Activated CD4-positive, alpha-beta T cell treated with anti-CD3 and anti-CD28 coated beads, Interleukin-2, amount 10 ng/mL, durations not matched to agents 7 days and 5 days (primary cell): Measurements from ENCODE around the gene RFXAP. TPM values are rescaled to one million over a fixed set of nuclear protein-coding genes. Genes with fewer than 3 reads are reported as not detected.

Experiments
- CTCF ChIA-PET: fragments of 350-600 bp; sonication (Branson Sonifier 250); formaldehyde crosslinking; loops from one replicate; lab custom pipeline; 2021; ENCODE audit warnings: antibody characterized with exemption; lab: Charles Lee
- POLR2A ChIA-PET: fragments of 350-600 bp; sonication (Branson Sonifier 250); formaldehyde crosslinking; loops from one replicate; lab custom pipeline; 2021; ENCODE audit warnings: antibody characterized with exemption; lab: Charles Lee
- DNase-seq: peaks from one replicate; pipeline ENCODE4 v3.0.0-alpha.2; 2020
- H3K27ac Mint-ChIP-seq: one replicate; pipeline ENCODE4 v1.8.0; 2021; ENCODE audit warnings: mild to moderate bottlenecking, moderate library complexity, mixed read lengths
- H3K27me3 Mint-ChIP-seq: one replicate; pipeline ENCODE4 v1.8.0; 2021; ENCODE audit warnings: mixed read lengths
- H3K36me3 Mint-ChIP-seq: one replicate; pipeline ENCODE4 v1.8.0; 2021; ENCODE audit warnings: low read depth, mixed read lengths
- H3K4me1 Mint-ChIP-seq: one replicate; pipeline ENCODE4 v1.8.0; 2021; ENCODE audit warnings: mixed read lengths
- H3K4me3 Mint-ChIP-seq: one replicate; pipeline ENCODE4 v1.8.0; 2021; ENCODE audit warnings: mild to moderate bottlenecking, moderate library complexity, mixed read lengths
- H3K9me3 Mint-ChIP-seq: one replicate; pipeline ENCODE4 v1.8.0; 2021; ENCODE audit warnings: mixed read lengths
- total RNA-seq, 2 experiments: library from RNA; stranded (reverse); gene quantifications; one replicate each; pipeline ENCODE4 v1.2.3, GENCODE V29; 2021

RFXAP gene
- total RNA-seq, 2 experiments from 2014 or later = 13.8 to 16.7 TPM

DNA sequence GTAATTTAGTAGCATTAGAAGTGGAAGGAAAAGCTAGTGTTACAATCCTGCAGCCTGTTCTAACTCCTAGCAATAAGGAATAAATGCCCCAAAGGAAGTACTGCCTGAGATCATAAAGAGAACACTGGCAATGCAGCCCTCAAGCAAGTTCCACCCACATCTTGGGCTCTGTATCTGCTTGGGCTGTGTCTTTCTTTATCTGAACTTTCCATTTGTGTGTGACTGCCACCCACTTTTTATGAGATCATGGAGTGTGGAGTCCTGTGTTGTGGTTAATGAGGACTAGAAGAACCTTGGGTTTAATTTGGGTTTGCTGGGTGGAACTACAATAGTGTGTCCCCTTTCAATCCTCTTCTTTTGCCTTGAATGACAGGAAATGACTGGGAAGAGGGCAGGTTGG is 38.2 kb downstream of the RFXAP start:
- DNase-seq = no peak
- Mint-ChIP-seq H3K36me3 (no peaks in the 10 kb centered on the region), H3K27me3 (peaks cover 12% of the 10 kb centered on the region), H3K4me1 (peaks cover 5% of the 10 kb centered on the region), H3K4me3 (no peak overlapping the region), H3K27ac (no peak overlapping the region), H3K9me3 (no peaks in the 10 kb centered on the region)
- CTCF ChIA-PET = no interaction called here
- POLR2A ChIA-PET = no interaction called here

DNA sequence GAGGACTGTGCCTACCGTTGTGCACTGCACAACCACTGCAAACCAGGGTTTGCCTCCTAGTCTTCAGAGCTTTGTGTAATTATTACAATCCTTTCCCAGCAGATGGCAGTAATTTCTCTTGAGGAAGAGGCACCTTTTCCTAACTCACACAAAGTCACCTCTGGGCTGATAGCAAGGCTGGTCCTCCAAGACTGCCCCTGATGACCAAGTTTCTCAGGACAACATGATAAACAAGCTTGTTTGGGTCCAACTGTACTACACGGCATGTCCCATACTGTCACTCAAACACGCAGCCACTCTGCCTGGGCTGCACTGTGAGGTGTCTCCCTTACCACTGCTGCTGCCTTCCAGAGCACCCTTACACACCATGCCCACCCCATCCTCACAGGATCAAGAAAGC is 39.3 kb downstream of the RFXAP start:
- CTCF ChIA-PET = interaction anchor here (1.0 to 1.4 kb wide), 4 partner anchors 13 to 125 kb away, joined by 3 to 5 read pairs (median 4); no protein-coding TSS in a partner anchor
- Mint-ChIP-seq H3K36me3 (no peaks in the 10 kb centered on the region), H3K27ac (no peak overlapping the region), H3K27me3 (peaks cover 11% of the 10 kb centered on the region), H3K4me3 (no peak overlapping the region), H3K4me1 (peaks cover 12% of the 10 kb centered on the region), H3K9me3 (no peaks in the 10 kb centered on the region)
- no peak for DNase-seq
- POLR2A ChIA-PET = no interaction called here

DNA sequence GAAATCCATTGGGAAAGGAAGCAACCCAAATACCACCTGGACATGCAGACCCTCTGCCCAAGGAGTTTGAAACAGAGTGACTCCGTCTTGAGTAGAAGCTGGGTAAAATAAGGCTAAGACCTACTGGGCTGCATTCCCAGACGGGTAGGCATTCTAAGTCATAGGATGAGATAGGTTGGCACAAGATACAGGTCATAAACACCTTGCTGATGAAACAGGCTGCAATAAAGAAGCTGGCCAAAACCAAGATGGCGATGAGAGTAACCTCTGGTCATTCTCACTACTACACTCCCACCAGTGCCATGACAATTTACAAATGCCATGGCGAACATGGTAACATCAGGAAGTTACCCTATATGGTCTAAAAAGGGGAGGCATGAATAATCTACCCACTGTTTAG is 40.2 kb downstream of the RFXAP start:
- H3K36me3 Mint-ChIP-seq = no peaks in the 10 kb centered on the region
- ChIA-PET POLR2A (no interaction called here), CTCF (interaction anchor here (1.0 to 1.4 kb wide), 3 partner anchors 12 to 124 kb away, joined by 4 to 5 read pairs (median 4); no protein-coding TSS in a partner anchor)
- no peaks in the 10 kb centered on the region for H3K9me3 Mint-ChIP-seq
- peaks cover 19% of the 10 kb centered on the region for H3K27me3 Mint-ChIP-seq
- no peak for DNase-seq
- no peak overlapping the region for H3K4me3 Mint-ChIP-seq
- peaks cover 12% of the 10 kb centered on the region for H3K4me1 Mint-ChIP-seq
- no peak overlapping the region for H3K27ac Mint-ChIP-seq

DNA sequence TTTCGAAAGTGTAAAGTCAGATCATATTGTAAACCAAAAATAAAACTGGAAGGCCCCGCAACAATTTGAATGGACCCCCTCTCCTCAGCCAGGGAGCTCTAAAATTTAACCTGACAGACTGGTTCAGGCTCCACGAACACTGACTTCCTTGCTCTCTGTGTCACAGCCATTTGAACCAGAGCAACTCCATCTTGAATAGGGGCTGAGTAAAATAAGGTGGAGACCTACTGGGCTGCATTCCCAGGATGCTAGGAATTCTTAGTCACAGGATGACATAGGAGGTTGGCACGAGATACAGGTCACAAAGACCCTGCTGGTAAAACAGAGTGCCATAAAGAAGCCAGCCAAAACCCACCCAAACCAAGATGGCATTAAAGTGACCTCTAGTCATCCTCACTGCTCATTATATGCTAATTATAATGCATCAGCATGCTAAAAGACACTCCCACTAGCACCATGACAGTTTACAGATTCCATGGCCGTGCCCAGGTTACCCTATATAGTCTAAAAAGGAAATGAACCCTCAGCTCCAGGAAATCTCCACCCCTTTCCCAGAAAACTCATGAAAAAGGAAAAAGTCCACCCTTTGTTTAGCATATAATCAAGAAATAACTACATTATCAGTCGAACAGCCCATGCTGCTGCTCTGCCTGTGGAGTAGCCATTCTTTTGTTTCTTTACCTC is 43.1 kb downstream of the RFXAP start:
- DNase-seq = no peak
- H3K4me1 Mint-ChIP-seq = peaks cover 12% of the 10 kb centered on the region
- no peak overlapping the region for H3K4me3 Mint-ChIP-seq
- H3K27me3 Mint-ChIP-seq = peaks cover 45% of the 10 kb centered on the region
- H3K27ac Mint-ChIP-seq = no peak overlapping the region
- POLR2A ChIA-PET = no interaction called here
- no peaks in the 10 kb centered on the region for H3K36me3 Mint-ChIP-seq
- CTCF ChIA-PET = no interaction called here
- H3K9me3 Mint-ChIP-seq = no peaks in the 10 kb centered on the region

DNA sequence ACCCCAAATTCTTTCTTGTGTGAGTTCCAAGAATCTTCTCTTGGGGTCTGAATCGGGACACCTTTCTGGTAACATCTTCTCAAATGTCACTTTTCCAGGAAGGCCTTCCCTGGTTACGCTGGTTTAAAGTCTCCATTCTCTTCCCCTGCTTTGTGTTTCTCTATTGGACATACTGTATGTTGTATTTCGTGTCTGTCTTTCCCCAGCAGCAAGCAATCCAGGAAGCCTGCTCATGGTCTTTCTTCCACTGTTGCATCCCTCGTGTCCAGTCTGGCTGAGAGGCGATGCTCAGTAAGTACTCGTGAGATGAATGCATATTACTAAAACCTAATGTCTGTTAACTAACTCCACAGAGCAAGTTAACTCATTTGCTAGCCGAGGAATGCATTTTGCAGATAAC is 43.7 kb downstream of the RFXAP start:
- no peak overlapping the region for H3K27ac Mint-ChIP-seq
- H3K9me3 Mint-ChIP-seq = no peaks in the 10 kb centered on the region
- CTCF ChIA-PET = interaction anchor here (0.5 kb wide), 1 partner anchor 96 kb away, joined by 3 read pairs; no protein-coding TSS in a partner anchor
- no peak for DNase-seq
- no peak overlapping the region for H3K4me3 Mint-ChIP-seq
- POLR2A ChIA-PET = no interaction called here
- H3K4me1 Mint-ChIP-seq = peaks cover 12% of the 10 kb centered on the region
- H3K36me3 Mint-ChIP-seq = no peaks in the 10 kb centered on the region
- H3K27me3 Mint-ChIP-seq = peaks cover 48% of the 10 kb centered on the region

DNA sequence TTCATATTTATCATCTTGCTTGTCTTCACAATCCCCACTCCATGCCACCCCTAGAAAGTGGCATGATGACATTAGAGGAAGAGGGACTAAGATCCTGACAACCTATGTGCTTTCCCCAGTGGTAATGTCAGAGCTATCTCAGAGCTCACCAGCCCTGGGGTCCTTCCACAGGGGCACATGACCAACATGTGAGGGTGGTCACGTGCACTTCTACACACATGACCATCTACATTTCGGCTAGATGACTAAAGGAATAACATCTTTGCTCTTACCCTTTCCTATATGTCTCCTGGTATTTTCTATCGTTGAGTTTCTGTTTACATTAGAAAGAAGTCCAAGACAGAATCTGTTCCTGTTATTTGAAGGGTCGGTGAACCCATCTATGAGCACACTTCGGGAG is 46.2 kb downstream of the RFXAP start:
- H3K27ac Mint-ChIP-seq = no peak overlapping the region
- ChIA-PET CTCF (no interaction called here), POLR2A (no interaction called here)
- no peaks in the 10 kb centered on the region for H3K36me3 Mint-ChIP-seq
- no peak overlapping the region for H3K4me3 Mint-ChIP-seq
- H3K9me3 Mint-ChIP-seq = no peaks in the 10 kb centered on the region
- no peak for DNase-seq
- H3K4me1 Mint-ChIP-seq = peaks cover 12% of the 10 kb centered on the region
- H3K27me3 Mint-ChIP-seq = peaks cover 43% of the 10 kb centered on the region

DNA sequence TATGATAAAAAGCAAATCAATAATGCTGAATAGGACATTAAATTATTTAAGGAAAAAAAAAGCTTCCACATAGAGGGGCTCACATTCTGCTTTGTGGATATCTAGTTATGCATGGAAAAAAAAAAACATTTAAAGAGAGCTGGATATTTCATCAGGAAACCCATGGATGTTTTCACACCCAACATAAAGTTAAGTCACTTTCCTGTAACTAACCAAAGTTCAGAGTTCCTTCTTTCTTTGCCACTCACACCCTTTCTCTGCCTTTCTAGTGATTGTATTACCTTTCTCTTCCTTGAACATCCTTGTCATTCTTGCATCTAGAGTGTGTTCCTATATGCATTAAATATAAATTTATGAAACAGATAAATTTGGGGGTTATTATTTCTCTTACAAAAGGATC is 47.2 kb downstream of the RFXAP start:
- no peak overlapping the region for H3K4me3 Mint-ChIP-seq
- no peak for DNase-seq
- peaks cover 43% of the 10 kb centered on the region for H3K27me3 Mint-ChIP-seq
- no peak overlapping the region for H3K27ac Mint-ChIP-seq
- POLR2A ChIA-PET = no interaction called here
- H3K4me1 Mint-ChIP-seq = peaks cover 12% of the 10 kb centered on the region
- H3K36me3 Mint-ChIP-seq = no peaks in the 10 kb centered on the region
- no peaks in the 10 kb centered on the region for H3K9me3 Mint-ChIP-seq
- CTCF ChIA-PET = no interaction called here

DNA sequence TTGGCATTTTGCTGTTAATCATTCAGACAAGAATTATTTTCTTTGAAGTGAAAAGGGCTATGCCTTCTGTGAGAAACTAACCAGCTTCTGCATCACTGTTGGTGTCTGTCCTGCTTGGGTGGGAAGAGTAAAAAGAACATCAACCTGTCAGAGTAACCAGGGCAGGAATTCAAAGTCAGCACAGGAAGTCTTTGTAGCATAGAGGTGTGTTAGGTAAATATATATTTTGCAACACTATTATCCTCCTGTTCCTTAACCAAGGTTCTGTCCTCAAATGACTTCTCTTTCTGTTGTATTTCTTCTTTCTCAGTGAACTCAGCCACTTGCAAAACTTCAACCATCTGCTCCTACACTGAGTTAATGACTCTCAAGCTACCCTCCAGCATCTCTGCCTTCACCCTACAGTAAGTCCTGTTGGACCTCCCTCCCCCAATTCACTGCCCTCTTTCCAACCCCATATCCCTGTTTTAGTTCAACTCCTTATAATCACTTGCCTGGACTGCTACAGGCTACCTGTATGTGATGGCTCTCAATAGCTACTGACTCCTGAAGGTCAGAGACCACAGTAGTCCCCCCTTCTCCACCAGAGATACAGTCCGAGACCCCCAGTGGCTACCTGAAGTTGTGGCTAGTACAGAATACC is 51.1 kb downstream of the RFXAP start:
- no peaks in the 10 kb centered on the region for H3K9me3 Mint-ChIP-seq
- ChIA-PET CTCF (interaction anchor here (0.8 to 1.3 kb wide), 2 partner anchors 11 to 21 kb away, joined by 3 to 4 read pairs; no protein-coding TSS in a partner anchor), POLR2A (no interaction called here)
- no peak overlapping the region for H3K4me3 Mint-ChIP-seq
- DNase-seq = no peak
- no peaks in the 10 kb centered on the region for H3K4me1 Mint-ChIP-seq
- H3K27me3 Mint-ChIP-seq = peaks cover 27% of the 10 kb centered on the region
- no peaks in the 10 kb centered on the region for H3K36me3 Mint-ChIP-seq
- no peak overlapping the region for H3K27ac Mint-ChIP-seq

DNA sequence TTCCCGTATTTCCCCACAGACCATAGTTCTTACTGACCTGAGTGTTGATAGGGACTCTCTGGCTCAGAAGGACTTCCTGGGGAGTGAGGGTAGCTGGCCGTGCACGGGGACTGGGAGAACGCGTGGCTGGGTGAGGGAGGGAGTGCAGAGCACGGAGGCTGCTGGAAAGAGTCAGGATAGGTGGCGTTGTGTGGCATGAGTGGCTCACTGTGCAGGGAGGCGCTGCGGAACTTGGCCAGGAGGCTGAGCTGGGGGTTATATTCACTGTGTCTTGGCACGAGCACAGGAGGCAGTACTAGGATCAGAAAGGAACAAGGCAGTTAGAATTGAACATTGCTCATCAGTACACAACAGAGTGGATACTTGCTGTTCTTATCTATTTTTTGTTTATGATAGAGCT is 53.6 kb downstream of the RFXAP start:
- POLR2A ChIA-PET = no interaction called here
- DNase-seq = no peak
- Mint-ChIP-seq H3K4me1 (no peaks in the 10 kb centered on the region), H3K27me3 (peaks cover 11% of the 10 kb centered on the region), H3K4me3 (no peak overlapping the region), H3K27ac (no peak overlapping the region), H3K36me3 (no peaks in the 10 kb centered on the region), H3K9me3 (no peaks in the 10 kb centered on the region)
- CTCF ChIA-PET = no interaction called here

DNA sequence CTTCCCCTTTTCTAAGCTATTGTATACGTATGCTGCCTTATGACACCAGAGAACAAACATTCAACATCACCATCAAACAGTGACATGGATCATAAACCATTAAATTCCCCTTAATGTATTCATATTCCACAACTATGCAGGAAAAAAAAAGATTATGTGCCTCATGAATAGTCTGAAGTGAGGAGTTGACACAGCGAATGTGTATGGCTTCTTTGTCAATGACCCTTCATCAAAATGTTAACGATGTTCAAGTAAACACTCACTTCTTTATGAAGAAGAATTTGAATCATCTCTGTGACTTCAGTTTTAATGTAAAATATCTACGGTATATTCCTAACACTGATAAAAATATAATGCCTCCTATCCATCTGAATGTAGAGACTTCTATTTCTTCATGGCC is 56.4 kb downstream of the RFXAP start:
- H3K9me3 Mint-ChIP-seq = no peaks in the 10 kb centered on the region
- POLR2A ChIA-PET = no interaction called here
- no peak overlapping the region for H3K27ac Mint-ChIP-seq
- no peak for DNase-seq
- H3K36me3 Mint-ChIP-seq = no peaks in the 10 kb centered on the region
- H3K27me3 Mint-ChIP-seq = peaks cover 11% of the 10 kb centered on the region
- no peaks in the 10 kb centered on the region for H3K4me1 Mint-ChIP-seq
- H3K4me3 Mint-ChIP-seq = no peak overlapping the region
- CTCF ChIA-PET = no interaction called here

DNA sequence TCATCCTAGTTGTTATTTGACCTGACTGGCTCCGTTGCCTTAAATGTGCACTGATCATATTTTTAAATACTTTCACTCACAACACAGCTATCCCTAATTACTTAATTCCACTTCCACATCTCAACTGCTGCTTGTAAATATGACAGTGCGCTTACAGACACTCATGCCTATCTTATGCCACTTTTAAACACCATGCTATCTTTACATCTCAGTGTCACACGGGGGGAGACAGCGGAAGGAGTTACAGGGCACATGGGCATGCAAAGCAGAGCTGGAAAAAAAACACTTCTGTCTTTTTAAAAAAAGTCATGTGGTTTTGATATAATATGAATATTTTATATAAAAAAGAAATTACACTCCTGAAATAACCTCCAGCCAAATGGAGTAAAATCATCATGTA is 56.9 kb downstream of the RFXAP start:
- Mint-ChIP-seq H3K4me1 (no peaks in the 10 kb centered on the region), H3K9me3 (no peaks in the 10 kb centered on the region), H3K27me3 (peaks cover 11% of the 10 kb centered on the region), H3K27ac (no peak overlapping the region), H3K4me3 (no peak overlapping the region), H3K36me3 (no peaks in the 10 kb centered on the region)
- CTCF ChIA-PET = interaction anchor here (0.6 kb wide), 1 partner anchor 564 kb away, joined by 4 read pairs; no protein-coding TSS in a partner anchor
- no peak for DNase-seq
- POLR2A ChIA-PET = no interaction called here
